Hepatocyte (in vitro differentiated cells): ENCODE results near the gene NUPR2.
"Not testable (repeated sequence)": the region's sequence is repeated elsewhere in the genome, so short reads cannot be mapped to it uniquely, and the experiment has no call there.

Source experiments
- EZH2phosphoT487 ChIP-seq: fragments of 200-600 bp; sonication (generic); IDR thresholded peaks from one replicate; pipeline ENCODE4 v1.6.1; 2018; ENCODE audit warnings: antibody characterized with exemption, mild to moderate bottlenecking, low read depth, moderate library complexity; ENCODE audit not compliant: unreplicated experiment, severe bottlenecking
- TF ChIP-seq, protein P1 (sequence below): fragments of 200-600 bp; sonication (generic); IDR thresholded peaks from 2 replicates; pipeline ENCODE4 v1.5.1; 2016; ENCODE audit warnings: antibody characterized with exemption, mild to moderate bottlenecking; ENCODE audit not compliant: poor library complexity

DNA sequence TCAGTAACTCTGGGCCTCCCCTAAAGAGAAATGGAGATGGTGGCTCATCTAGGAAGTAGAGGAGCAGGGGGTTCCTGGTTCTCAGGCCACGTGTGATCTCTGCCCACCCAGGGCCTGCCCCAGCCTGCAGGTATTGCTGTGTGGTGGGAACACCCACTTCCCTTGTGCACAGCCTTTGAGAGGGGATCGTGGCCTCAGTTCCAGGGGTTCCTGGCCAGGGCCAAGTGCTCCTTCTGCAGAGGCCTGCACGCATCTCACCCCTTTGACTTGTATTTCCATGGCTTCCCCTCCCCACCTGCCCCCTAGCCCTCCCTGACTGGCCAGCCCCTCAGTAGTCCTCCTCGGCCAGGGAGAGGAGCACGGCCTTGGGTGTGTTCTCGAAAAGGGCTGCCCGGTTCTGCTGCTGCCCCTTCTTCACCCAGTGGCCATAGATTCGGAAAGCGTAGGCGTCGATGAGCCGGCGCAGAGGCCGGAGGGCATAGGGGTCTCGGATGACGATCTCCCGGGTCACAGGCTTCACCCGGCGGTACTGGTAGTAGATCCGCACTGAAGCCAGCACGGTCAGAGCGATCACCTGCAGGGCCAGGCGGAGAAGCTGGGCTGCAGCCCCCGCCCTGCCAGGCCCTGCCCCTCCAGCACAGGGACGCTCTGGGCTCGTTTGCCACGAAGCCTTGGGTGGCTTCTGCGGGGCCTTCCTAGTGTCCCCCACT is 35.3 kb downstream of the NUPR2 start:
- TF ChIP-seq, protein P1, sequence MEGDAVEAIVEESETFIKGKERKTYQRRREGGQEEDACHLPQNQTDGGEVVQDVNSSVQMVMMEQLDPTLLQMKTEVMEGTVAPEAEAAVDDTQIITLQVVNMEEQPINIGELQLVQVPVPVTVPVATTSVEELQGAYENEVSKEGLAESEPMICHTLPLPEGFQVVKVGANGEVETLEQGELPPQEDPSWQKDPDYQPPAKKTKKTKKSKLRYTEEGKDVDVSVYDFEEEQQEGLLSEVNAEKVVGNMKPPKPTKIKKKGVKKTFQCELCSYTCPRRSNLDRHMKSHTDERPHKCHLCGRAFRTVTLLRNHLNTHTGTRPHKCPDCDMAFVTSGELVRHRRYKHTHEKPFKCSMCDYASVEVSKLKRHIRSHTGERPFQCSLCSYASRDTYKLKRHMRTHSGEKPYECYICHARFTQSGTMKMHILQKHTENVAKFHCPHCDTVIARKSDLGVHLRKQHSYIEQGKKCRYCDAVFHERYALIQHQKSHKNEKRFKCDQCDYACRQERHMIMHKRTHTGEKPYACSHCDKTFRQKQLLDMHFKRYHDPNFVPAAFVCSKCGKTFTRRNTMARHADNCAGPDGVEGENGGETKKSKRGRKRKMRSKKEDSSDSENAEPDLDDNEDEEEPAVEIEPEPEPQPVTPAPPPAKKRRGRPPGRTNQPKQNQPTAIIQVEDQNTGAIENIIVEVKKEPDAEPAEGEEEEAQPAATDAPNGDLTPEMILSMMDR = not testable (repeated sequence)
- not testable (repeated sequence) for TF ChIP-seq EZH2phosphoT487
